Endothelial cell of umbilical vein (primary cell): ENCODE measurements around the gene ARHGAP15.

Experiments used
- FOS ChIP-seq: IDR thresholded peaks from 2 replicates; pipeline ENCODE4 v1.6.1; 2011; ENCODE audit warnings: mild to moderate bottlenecking, low read length, moderate library complexity, borderline replicate concordance; ENCODE audit not compliant: insufficient read depth
- POLR2A ChIP-seq: IDR thresholded peaks from 2 replicates; pipeline ENCODE4 v1.6.1; 2012; ENCODE audit warnings: low read depth, mild to moderate bottlenecking, control low read depth, low read length
- TF ChIP-seq, protein P1 (sequence below), 2 donors: IDR thresholded peaks; 1 replicate in 1 of 2; 2 replicates in 1 of 2; pipeline ENCODE4 v1.5.1; 2011; ENCODE audit warnings: low read length in 2 of 2, mild to moderate bottlenecking in 2 of 2, moderate library complexity in 2 of 2, control low read depth in 1 of 2, inconsistent platforms in 1 of 2, low read depth in 1 of 2; ENCODE audit not compliant: insufficient read depth in 1 of 2; ENCODE audit errors: extremely low read depth in 1 of 2

DNA sequence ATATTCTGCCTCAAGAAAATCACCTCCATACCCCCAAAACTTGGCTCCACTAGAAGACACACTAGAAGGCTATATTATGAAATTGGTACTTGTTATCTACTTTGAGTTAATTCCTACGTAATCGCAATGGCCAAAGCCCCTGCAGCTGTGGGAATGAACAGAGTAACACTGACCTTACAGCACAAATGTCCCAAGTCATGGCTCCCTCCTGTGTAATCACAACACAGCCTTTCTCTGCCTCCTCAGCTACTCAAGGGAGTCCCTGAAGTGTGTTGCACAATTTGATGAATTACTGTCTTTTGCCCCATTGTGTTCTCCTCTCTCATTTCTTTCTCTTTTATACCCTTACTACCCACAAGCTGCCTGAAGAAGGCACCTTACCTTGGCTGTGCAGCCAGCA lies 375.2 kb downstream of the ARHGAP15 start:
- TF ChIP-seq FOS (no peak), POLR2A (no peak)
- TF ChIP-seq, protein P1, sequence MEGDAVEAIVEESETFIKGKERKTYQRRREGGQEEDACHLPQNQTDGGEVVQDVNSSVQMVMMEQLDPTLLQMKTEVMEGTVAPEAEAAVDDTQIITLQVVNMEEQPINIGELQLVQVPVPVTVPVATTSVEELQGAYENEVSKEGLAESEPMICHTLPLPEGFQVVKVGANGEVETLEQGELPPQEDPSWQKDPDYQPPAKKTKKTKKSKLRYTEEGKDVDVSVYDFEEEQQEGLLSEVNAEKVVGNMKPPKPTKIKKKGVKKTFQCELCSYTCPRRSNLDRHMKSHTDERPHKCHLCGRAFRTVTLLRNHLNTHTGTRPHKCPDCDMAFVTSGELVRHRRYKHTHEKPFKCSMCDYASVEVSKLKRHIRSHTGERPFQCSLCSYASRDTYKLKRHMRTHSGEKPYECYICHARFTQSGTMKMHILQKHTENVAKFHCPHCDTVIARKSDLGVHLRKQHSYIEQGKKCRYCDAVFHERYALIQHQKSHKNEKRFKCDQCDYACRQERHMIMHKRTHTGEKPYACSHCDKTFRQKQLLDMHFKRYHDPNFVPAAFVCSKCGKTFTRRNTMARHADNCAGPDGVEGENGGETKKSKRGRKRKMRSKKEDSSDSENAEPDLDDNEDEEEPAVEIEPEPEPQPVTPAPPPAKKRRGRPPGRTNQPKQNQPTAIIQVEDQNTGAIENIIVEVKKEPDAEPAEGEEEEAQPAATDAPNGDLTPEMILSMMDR (IDR thresholded peaks at IDR 0.05; ENCODE audit: extremely low read depth in 1 of 2, insufficient read depth in 1 of 2, low read depth in 1 of 2, low read length in 2 of 2), result no peak
